Muscle of leg (tissue), 11 donors: ENCODE measurements around the gene NOS1AP. TPM values are rescaled to one million over a fixed set of nuclear protein-coding genes. Genes with fewer than 3 reads are reported as not detected.

Experiments used
- DNase-seq: peaks from one replicate; pipeline ENCODE4 v3.0.0; 2013
- H3K27ac ChIP-seq: one replicate; pipeline ENCODE4 v1.5.1; 2013; ENCODE audit warnings: mild to moderate bottlenecking, low read length, control low read depth
- H3K27me3 ChIP-seq: one replicate; pipeline ENCODE4 v1.6.1; 2013; ENCODE audit warnings: low read length; ENCODE audit not compliant: control insufficient read depth, insufficient read depth
- H3K36me3 ChIP-seq: one replicate; pipeline ENCODE4 v1.6.1; 2013; ENCODE audit warnings: low read length; ENCODE audit not compliant: control insufficient read depth, insufficient read depth
- H3K4me1 ChIP-seq: one replicate; pipeline ENCODE4 v1.6.1; 2013; ENCODE audit warnings: low read length; ENCODE audit not compliant: control insufficient read depth, insufficient read depth
- H3K4me3 ChIP-seq: one replicate; pipeline ENCODE4 v1.5.1; 2013; ENCODE audit warnings: low read length, control low read depth
- H3K9me3 ChIP-seq: replicated peaks from 2 replicates; pipeline ENCODE4 v1.6.1; 2013; ENCODE audit warnings: low read depth, low read length; ENCODE audit not compliant: control insufficient read depth
- WGBS: methylation state at CpG from one replicate; pipeline ENCODE4 v1.1.5; 2013; ENCODE audit warnings: missing lambda C conversion rate; ENCODE audit not compliant: insufficient coverage; 5-methylcytosine and 5-hydroxymethylcytosine counted together
- polyA plus RNA-seq, 8 donors: library from polyadenylated mRNA; unstranded; fragments of 120-200 nt; gene quantifications; one replicate each; pipeline versions ENCODE4 v1.2.1 to v1.2.3, GENCODE V29; 2013; ENCODE audit warnings: inconsistent platforms in 1 of 8, low replicate concordance in 1 of 8; ENCODE audit not compliant: insufficient read length in 8 of 8, insufficient read depth in 1 of 8
- total RNA-seq: library from RNA; stranded (reverse); fragments of 120-200 nt; gene quantifications from one replicate; pipeline ENCODE4 v1.2.4, GENCODE V29; 2013

NOS1AP gene
- total and polyA plus RNA-seq, 9 donors: 0.40 to 1.8 (median 0.88) TPM

GRCh38 chr1:162094723-162095122 is 25.2 kb downstream of the NOS1AP start:
- Histone ChIP-seq H3K36me3 (no peaks in the 10 kb centered on the region), H3K4me3 (no peak overlapping the region), H3K4me1 (no peaks in the 10 kb centered on the region), H3K9me3 (no peaks in the 10 kb centered on the region), H3K27me3 (no peaks in the 10 kb centered on the region), H3K27ac (no peak overlapping the region)
- DNase-seq: no peak
- no CpG with 5 or more reads among the region's 2 CpGs for WGBS

- no CpG with 5 or more reads among the region's 3 CpGs for WGBS
- no peaks in the 10 kb centered on the region for H3K36me3 ChIP-seq
- H3K9me3 ChIP-seq: no peaks in the 10 kb centered on the region
- no peak overlapping the region for H3K4me3 ChIP-seq
- H3K27me3 ChIP-seq: no peaks in the 10 kb centered on the region
- H3K4me1 ChIP-seq: no peaks in the 10 kb centered on the region
- DNase-seq: no peak
- no peak overlapping the region for H3K27ac ChIP-seq
Measured at GRCh38 chr1:162107911-162108310, 38.4 kb downstream of the NOS1AP start.

DNA sequence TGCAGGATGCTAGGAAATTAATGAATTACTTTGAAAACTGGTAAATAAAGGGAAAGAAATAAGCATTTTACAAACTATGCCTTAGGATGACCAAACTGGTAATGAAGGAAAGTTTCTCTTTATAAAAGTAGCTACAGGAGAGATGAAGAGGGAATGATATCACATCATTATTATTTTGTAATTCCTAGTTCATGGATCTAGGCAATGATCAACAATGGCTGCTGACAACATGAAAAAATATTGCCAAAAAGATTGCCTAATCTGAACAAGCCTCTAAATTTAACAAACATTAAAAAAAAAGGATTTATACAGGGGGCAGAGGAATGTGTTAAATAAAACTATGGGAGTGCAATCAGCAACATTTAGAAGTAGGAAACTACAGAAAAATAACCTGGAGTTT is 38.9 kb downstream of the NOS1AP start:
- Histone ChIP-seq H3K9me3 (no peaks in the 10 kb centered on the region), H3K27ac (no peak overlapping the region), H3K36me3 (no peaks in the 10 kb centered on the region), H3K4me3 (no peak overlapping the region), H3K4me1 (no peaks in the 10 kb centered on the region), H3K27me3 (no peaks in the 10 kb centered on the region)
- DNase-seq: no peak

DNA sequence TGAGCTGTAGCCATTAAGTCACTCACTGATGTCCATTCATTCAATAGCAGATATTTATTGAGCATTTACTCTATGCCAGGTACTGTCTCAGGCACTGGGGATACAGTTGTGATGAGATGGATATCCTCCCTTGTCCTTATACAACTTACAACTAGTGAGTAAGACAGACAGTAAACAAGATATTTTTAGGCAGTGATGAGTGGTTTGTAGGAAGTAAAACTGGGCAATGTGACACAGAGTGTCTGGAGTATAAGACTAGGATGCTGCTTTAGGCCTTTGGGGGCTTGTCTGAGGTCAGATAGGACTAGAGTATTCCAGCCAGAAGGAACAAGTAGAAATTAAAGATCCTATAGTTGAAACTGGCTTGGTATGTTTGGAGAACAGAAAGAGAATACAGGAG is 41.4 kb downstream of the NOS1AP start:
- Histone ChIP-seq H3K4me3 (no peak overlapping the region), H3K4me1 (no peaks in the 10 kb centered on the region), H3K36me3 (no peaks in the 10 kb centered on the region), H3K9me3 (no peaks in the 10 kb centered on the region), H3K27ac (no peak overlapping the region), H3K27me3 (no peaks in the 10 kb centered on the region)
- no peak for DNase-seq

DNA sequence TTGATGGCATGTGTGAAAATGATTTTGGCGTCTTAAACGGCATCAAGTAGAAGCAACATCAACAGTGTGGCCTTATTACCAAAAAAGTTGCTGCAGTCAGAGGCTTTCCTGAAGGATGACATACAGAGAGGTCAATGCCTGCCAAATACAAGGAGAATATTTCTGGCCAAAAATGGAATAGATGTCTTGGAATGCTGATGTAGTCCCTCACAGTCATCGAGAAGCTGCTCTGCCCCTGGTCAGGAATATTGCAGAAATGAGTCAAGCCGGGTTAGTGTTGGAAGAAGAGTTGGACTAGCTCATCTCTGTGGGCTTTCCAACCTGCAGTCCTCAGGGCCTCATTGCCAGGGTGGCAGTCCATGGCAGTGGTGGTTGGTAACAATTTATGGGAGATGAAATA is 42.1 kb downstream of the NOS1AP start:
- Histone ChIP-seq H3K27me3 (no peaks in the 10 kb centered on the region), H3K9me3 (no peaks in the 10 kb centered on the region), H3K27ac (no peak overlapping the region), H3K36me3 (no peaks in the 10 kb centered on the region), H3K4me1 (no peaks in the 10 kb centered on the region), H3K4me3 (no peak overlapping the region)
- no peak for DNase-seq
- 79% methylated on average over 4 of the region's 4 CpGs for WGBS

DNA sequence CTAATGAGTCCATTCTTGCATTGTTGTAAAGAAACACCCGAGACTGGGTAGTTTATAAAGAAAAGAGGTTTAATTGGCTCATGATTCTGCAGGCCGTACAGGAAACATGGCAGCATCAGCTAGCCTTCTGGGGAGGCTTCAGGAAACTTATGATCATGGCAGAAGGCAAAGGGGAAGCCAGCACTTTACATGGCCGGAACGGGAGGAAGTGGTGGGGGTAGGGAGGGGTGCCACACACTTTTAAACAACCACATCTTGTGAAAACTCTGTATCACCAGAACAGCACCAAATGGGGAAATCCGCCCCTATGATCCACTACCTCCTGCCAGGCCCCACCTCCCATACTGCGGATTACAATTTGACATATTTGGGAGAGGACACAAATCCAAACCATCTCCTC is 43.9 kb downstream of the NOS1AP start:
- DNase-seq: no peak
- Histone ChIP-seq H3K9me3 (no peaks in the 10 kb centered on the region), H3K4me1 (no peaks in the 10 kb centered on the region), H3K36me3 (no peaks in the 10 kb centered on the region), H3K27ac (no peak overlapping the region), H3K4me3 (no peak overlapping the region), H3K27me3 (no peaks in the 10 kb centered on the region)
- WGBS: 80% methylated on average over 2 of the region's 6 CpGs

DNA sequence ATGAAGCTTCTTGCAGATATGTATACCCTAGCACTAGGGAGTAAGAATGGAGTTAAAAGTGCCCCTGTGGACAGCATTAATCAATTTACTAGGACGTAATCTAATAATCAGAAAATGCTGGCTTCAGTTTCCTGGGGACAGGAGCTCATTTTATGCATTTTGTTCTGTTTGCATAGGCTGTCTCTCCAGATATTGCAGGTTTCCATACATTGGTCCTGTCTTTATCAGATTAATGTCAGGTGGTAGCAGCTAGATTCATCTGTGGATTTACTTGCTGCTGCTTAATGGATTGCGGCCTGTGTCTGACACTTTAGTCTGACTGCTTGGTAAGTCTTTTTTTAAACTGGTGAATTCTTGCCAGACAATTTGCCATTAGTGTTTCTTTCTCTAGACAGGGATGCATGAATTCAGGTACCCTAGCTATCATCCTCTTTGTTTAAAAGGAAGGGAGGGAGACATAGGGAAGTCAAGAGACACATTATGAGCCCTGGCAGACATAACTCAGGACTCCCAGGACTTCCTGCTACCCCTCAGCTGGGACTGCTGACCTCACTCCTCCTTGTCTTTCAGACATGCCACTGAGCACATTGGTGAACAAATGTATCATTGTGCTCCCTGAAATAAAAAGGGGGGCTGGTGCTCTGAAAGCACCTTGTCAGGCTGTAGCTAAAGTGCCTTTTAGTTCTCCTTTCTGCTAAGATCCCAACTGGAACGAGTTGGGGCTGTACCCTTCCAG is 47.7 kb downstream of the NOS1AP start:
- DNase-seq: no peak
- Histone ChIP-seq H3K36me3 (no peaks in the 10 kb centered on the region), H3K4me3 (no peak overlapping the region), H3K9me3 (no peaks in the 10 kb centered on the region), H3K27me3 (no peaks in the 10 kb centered on the region), H3K27ac (no peak overlapping the region), H3K4me1 (no peaks in the 10 kb centered on the region)
- 57% methylated on average over 1 of the region's 3 CpGs for WGBS

- Histone ChIP-seq H3K27ac (no peak overlapping the region), H3K36me3 (no peaks in the 10 kb centered on the region), H3K27me3 (no peaks in the 10 kb centered on the region), H3K9me3 (no peaks in the 10 kb centered on the region), H3K4me1 (no peaks in the 10 kb centered on the region), H3K4me3 (no peak overlapping the region)
- DNase-seq: no peak
- WGBS: 96% methylated on average over 5 of the region's 9 CpGs
Measured at GRCh38 chr1:162118063-162118462, 48.6 kb downstream of the NOS1AP start.

DNA sequence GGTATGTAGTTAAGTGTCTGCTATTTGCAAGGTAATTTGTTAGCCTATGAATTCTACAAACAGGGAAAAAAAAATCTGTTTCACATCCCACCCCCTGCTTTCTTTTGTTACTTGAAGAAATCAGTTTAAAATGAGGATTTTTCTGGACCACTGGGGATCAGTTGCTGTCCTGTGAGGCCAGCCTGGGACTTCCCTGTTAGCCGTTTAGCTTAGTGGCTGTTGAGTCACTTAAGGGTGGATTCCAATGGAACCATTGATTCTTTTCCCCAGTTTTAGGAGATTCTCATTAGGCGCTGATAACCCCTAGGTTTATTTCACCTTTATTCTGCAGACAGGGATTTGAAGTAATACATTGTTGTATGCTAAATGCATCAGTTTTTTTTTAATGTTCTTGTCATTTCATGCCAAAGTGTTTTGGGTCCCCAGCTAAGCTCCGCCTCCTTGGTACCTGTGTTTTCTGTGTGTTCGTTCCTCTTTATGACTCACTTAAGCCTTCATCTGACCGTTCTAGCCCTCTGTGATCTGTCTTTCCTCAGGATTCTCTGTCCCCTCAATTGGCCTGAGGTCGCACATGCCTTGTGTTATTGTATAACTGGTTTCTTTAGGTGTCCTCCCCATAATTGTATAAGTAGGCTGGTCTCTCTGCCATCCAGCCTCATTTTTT is 59.3 kb downstream of the NOS1AP start:
- Histone ChIP-seq H3K4me3 (no peak overlapping the region), H3K27ac (no peak overlapping the region), H3K27me3 (no peaks in the 10 kb centered on the region), H3K36me3 (no peaks in the 10 kb centered on the region), H3K9me3 (no peaks in the 10 kb centered on the region), H3K4me1 (no peaks in the 10 kb centered on the region)
- DNase-seq: no peak
- WGBS: 72% methylated on average over 2 of the region's 6 CpGs

- no peak for DNase-seq
- Histone ChIP-seq H3K27me3 (no peaks in the 10 kb centered on the region), H3K36me3 (no peaks in the 10 kb centered on the region), H3K9me3 (no peaks in the 10 kb centered on the region), H3K27ac (no peak overlapping the region), H3K4me3 (no peak overlapping the region), H3K4me1 (no peaks in the 10 kb centered on the region)
- WGBS: 80% methylated on average over 1 of the region's 2 CpGs
Measured at GRCh38 chr1:162130308-162130707, 60.8 kb downstream of the NOS1AP start.
